ENCODE measurements around the gene ALOX12.

DNA sequence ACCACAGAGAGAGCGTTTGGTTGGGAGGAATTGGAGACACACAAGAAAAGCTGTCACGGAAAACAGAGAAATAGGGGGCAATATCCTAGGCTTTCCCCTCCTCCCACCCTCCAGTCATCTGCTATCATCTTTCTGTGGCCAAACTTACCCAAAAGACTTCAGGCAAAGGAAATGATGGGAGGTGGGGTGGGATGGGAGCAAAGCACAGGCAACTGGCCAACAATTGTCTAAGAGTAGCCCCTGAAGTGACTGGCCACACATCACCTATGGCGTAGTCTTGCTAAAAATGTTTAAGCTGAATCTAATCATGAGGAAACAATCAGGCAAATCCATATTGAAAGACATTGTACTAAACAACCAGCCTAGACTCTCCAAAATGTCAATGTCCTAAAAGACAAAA is 46.9 kb upstream of the ALOX12 start:
- TF ChIP-seq, protein P1, sequence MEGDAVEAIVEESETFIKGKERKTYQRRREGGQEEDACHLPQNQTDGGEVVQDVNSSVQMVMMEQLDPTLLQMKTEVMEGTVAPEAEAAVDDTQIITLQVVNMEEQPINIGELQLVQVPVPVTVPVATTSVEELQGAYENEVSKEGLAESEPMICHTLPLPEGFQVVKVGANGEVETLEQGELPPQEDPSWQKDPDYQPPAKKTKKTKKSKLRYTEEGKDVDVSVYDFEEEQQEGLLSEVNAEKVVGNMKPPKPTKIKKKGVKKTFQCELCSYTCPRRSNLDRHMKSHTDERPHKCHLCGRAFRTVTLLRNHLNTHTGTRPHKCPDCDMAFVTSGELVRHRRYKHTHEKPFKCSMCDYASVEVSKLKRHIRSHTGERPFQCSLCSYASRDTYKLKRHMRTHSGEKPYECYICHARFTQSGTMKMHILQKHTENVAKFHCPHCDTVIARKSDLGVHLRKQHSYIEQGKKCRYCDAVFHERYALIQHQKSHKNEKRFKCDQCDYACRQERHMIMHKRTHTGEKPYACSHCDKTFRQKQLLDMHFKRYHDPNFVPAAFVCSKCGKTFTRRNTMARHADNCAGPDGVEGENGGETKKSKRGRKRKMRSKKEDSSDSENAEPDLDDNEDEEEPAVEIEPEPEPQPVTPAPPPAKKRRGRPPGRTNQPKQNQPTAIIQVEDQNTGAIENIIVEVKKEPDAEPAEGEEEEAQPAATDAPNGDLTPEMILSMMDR (IDR thresholded peaks at IDR 0.05): no peak
- TF ChIP-seq, protein P2, sequence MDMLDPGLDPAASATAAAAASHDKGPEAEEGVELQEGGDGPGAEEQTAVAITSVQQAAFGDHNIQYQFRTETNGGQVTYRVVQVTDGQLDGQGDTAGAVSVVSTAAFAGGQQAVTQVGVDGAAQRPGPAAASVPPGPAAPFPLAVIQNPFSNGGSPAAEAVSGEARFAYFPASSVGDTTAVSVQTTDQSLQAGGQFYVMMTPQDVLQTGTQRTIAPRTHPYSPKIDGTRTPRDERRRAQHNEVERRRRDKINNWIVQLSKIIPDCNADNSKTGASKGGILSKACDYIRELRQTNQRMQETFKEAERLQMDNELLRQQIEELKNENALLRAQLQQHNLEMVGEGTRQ (IDR thresholded peaks at IDR 0.05; ENCODE audit: borderline replicate concordance, low read depth, low read length): no peak
- TF ChIP-seq, protein P3, sequence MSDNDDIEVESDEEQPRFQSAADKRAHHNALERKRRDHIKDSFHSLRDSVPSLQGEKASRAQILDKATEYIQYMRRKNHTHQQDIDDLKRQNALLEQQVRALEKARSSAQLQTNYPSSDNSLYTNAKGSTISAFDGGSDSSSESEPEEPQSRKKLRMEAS (IDR thresholded peaks at IDR 0.05; ENCODE audit: low read depth): no peak
- no peak for TF ChIP-seq TAF1 (IDR thresholded peaks at IDR 0.05; ENCODE audit: borderline replicate concordance, low read depth, low read length)
- TF ChIP-seq MXI1 (IDR thresholded peaks at IDR 0.05; ENCODE audit: low read depth, low read length): no peak
- no peak for TF ChIP-seq CHD2 (IDR thresholded peaks at IDR 0.05; ENCODE audit: low read length, partially characterized antibody)
- no peak for TF ChIP-seq YY1 (IDR thresholded peaks at IDR 0.05; ENCODE audit: low read depth)
